ENCODE results near the gene SLCO4A1.

Gene SLCO4A1

DNA sequence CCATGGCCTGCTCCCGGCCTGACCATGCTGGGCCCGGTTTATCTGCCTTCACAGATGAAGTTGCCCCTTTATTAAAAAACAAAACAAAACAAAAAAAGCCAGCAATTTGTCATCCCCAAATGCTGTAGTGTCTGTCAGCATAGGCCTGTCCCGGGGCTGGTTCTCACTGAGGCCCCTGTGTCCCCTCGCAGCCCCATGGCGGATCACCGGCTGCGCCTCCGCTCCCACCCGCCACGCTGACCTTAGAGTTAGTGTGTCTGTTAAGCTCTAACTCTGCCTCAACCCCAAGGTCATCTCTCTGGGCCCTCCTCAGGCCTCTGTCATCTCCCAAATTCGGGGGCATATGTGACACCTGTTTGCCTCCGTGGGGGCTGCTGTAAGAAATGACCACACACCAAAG, 11.1 kb downstream of the SLCO4A1 start:
- DNase-seq (ENCODE audit: low spot score): no peak

DNA sequence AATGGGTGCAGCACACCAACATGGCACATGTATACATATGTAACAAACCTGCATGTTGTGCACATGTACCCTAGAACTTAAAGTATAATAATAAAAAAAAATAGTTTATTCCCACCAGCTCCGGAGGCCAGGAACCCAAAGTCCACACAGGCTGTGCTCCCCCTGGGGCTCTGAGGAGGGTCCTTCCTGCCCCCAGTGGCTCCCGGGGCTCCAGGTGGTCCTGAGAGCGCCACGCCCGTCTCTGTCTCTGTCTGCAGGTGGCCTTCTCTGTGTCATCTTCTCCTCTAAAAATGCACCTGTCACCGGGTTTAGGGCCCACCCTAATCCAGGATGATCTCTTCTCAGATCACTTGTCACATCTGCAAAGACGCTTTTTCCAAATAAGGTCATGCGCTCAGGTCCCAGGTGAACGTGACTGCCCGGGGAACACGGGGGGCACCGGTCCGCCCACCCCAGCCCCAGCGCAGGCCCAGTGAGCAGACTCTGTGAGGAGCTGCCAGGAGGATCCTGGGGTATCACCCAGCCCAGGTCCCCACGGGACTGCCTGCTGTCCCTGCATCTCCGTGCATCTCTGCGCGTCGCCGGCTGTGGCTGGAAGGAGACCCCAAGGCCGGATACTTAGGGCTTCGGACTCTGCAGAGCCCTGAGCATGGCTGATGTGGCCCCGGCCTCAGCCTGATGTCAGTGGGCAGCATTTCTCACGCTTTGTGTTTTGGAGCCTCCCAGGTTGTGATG, 11.8 kb downstream of the SLCO4A1 start:
- DNase-seq (ENCODE audit: low spot score): no peak

DNA sequence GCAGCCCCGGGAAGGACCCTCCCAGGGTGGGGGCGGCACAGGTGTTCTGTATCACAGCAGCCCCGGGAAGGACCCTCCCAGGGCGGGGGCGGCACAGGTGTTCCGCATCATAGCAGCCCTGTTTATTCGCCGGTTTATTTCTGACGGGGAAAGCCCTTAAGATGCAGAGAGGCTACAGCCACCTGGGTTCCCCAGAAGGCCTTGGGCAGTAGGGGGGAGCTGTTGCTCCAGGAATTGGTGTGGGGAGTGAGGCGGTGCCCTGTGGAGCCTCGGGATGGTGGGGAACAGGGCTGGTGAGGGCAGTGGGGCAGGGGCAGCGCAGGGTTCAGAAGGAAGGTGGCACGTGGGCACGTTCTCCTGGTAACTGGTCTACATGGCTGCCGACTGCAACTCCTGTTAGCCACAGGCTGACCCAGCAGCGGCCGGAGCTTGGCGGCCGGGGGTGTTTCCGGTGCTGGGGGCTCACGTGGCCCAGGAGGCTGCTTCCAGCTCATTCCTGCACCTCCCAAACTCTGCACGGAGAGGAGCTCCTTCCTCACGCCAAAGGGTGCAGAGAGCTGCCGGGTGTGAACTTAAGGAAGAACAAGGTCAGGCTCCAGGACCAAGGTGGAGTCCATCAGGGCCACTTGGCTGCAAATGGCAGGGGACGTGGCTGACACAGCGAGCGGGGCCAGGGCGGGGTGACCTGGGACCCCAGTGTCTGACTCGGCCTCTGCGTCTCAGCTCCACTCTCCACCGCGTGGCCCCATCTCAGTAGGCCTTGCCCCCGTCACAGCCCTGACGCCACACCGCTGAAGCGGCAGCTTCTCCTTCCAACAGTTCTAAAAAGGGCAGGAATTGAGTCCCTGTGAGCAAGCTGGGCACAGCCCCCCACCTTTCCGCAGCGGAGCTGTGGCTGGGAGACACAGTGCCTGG, 13.2 kb downstream of the SLCO4A1 start:
- no peak for DNase-seq (ENCODE audit: low spot score)

DNA sequence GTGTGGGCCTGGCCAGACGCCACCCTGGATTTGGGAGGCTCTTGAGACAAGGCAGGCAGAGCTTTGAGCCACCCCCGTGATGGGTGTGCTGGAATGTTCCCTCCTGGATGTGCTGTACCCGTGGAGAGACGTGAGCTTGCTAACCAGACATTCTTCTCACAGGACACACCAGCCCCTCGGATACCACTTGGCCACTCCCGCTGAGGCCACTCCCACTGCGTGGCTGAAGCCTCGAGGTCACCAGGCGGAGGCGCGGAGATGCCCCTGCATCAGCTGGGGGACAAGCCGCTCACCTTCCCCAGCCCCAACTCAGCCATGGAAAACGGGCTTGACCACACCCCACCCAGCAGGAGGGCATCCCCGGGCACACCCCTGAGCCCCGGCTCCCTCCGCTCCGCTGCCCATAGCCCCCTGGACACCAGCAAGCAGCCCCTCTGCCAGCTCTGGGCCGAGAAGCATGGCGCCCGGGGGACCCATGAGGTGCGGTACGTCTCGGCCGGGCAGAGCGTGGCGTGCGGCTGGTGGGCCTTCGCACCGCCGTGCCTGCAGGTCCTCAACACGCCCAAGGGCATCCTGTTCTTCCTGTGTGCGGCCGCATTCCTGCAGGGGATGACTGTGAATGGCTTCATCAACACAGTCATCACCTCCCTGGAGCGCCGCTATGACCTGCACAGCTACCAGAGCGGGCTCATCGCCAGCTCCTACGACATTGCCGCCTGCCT, 14.1 kb downstream of the SLCO4A1 start:
- DNase-seq (ENCODE audit: low spot score): no peak

DNA sequence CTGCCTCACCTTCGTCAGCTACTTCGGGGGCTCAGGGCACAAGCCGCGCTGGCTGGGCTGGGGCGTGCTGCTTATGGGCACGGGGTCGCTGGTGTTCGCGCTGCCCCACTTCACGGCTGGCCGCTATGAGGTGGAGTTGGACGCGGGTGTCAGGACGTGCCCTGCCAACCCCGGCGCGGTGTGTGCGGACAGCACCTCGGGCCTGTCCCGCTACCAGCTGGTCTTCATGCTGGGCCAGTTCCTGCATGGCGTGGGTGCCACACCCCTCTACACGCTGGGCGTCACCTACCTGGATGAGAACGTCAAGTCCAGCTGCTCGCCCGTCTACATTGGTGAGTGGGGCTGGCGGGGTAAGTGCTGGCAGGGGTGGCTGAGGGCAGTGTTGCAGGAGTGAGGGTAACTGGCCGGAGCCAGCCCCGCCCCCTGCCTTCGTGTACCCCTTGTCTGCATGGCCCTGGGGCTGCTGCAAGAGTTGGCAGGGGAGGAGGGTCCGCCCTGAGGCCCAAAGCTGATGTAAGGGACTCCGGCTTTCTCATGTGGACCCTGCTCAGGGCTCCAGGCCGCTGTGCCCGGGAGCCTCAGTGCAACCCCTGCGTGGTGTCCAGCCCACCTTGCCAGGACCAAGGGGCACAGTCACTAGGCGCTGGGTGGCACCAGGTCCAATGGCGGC, 14.8 kb downstream of the SLCO4A1 start:
- no peak for DNase-seq (ENCODE audit: low spot score)

DNA sequence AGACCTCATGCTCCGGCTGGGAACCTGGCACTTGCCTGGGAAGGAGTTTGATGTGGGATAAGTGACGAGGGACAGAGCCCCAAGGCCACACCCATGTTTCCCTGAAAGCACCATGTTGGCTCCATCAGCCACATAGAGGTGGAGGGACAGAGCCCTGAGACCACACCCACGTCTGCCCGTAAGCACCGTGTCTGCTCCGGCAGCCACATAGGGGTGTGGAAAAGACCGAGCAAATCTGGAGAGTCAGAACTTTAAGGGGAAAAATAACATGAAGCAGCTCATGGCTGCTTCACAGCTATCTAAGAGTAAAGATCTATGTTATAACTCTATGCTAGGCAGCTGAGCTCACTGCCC, 15.3 kb downstream of the SLCO4A1 start:
- DNase-seq (ENCODE audit: low spot score): no peak

DNA sequence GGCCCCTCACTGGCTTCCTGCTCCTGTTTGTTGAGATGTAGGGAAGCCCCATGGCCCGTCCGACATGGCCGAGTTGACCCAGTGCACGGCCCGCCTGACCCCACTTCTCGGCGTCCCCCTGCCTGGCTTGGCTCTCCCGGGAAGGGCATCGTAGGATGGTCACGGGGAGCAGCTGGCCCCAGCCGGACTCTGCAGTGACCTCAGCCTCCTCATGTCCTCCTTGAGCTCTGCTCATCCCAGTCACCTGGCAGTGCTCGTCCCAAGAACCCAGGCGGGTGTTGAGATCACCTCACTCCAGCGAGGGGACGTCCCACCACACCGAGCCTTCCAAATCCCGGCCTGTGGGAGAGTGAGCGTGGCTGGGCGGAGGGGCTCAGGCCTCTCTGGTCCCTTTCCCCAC, 15.7 kb downstream of the SLCO4A1 start:
- no peak for DNase-seq (ENCODE audit: low spot score)

DNA sequence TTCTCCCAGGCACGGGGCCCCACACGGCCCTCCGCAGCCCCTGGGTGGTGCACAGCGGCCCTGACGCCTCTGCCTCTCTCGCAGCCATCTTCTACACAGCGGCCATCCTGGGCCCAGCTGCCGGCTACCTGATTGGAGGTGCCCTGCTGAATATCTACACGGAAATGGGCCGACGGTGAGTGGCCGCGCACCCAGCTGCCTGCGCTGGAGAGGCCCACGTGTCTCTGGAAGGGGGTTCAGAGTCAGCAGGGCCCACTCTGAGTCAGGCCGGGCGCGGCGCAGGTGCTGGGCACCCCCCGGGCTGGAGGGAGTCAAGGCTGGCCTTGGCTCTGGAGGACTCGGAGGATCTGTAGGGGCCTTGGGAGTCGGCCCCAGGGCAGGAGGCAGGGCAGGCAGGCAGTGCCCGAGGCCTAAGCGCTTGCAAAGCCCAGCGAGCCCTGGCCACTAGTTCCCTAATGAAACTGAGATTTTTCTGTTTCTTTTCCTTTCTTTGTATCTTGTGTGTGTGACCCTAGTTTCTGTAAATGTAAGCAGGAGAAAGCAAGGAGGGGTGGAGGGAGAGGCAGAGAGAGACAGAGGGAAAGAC, 16.4 kb downstream of the SLCO4A1 start:
- no peak for DNase-seq (ENCODE audit: low spot score)

DNA sequence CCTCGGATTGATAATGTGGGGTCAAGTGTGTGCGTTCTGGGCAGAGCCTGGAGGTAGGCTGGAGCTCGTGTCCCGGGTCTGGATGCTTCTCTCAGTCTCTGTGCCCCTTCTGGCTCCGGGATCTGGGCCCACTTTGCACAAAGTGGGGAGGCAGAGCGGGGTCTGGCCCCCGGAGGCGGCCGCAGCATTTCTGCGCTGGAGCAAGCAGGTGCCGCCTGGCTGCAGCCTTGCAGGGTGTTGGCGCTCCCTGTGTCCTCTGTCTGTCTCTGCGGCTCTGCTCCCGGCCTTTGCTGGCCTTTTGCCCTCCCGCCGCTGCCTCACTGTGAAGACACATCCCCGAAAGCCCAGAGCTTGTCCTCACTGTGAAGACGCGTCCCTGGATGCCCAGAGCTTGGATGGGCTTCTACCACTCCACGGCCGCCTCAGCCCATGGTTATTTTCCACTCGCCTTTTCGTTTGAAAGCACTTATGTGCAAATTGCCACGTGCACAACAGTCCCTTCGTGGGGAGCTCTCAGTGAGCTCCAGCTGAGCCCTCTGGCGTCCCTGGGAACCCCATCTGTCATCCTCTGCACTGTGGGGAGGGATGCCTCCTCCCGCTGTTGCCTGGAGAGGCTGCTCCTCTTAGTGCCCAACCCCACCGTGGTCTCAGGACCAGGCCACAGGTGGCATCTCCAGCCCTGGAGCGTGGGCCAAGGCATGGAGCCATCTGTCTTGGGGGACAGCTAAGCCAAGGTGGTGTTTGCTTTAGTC, 17.4 kb downstream of the SLCO4A1 start:
- DNase-seq (ENCODE audit: low spot score): no peak

DNA sequence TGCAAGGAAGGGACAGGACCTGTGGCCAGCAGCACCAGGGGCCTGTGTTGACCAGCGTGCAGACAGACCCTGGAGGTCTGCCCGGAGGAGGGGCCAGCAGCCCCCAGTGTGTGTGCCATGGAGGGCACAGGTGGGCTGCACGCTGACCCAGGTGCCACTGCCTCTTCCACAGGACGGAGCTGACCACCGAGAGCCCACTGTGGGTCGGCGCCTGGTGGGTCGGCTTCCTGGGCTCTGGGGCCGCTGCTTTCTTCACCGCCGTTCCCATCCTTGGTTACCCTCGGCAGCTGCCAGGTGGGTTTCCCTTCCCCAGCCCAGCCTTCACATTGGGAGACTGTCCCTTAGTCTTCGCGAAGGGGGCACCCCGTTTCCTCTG, 17.9 kb downstream of the SLCO4A1 start:
- DNase-seq (ENCODE audit: low spot score): no peak

DNA sequence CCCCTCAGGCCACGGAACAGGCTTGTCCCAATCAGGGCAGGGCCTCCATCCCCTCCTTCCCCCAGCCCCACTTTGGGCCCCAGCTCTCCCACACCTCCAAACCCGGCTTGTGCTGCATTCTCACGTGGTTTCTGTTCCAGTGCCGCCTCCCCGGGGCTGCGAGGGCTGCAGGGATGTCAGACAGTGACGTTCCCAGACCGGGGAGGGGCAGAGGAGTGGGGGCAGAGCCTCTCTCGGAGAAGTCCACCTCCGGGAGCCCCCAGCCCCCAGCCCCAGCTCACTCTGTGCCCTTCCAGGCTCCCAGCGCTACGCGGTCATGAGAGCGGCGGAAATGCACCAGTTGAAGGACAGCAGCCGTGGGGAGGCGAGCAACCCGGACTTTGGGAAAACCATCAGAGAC, 18.5 kb downstream of the SLCO4A1 start:
- DNase-seq (ENCODE audit: low spot score): no peak

DNA sequence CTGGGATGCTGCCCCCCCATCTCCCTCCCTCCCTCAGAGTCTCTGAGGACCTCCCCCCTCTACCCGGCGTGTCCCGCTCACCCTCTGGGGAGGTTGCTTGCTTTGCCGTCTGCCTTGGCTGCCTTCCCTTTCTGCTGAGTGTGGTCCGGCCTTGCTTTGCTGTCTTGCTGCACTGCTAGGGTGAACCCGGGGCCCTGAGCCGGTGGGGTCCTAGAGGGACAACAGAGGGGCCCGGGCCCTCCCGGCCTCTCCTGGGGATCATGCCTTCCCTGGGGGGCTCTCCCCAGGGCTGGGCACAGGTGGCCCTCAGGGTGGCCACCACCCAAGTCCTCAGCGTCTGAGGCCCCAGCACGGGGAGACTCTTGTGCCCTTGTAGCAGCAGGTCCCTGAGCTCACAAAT, 19.3 kb downstream of the SLCO4A1 start:
- no peak for DNase-seq (ENCODE audit: low spot score)

DNA sequence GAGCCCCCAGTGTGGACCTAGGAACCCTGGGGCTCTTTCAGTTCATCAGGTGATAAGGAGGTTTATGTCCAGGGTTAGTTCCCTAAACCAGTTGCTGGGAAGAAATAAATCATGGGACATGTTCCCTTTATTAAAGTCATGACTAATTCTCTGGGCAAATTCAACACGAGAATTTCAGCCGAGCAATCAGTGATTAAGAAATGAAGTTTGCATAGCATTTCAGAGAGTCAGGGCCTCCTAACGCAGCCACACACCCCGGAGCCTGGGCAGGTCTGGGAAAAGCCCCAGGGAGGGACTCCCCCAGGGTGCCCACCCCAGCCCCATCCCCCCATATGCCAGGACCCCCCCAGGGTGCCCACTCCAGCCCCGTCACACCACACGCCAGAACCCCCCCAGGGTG, 20.1 kb downstream of the SLCO4A1 start:
- no peak for DNase-seq (ENCODE audit: low spot score)

DNA sequence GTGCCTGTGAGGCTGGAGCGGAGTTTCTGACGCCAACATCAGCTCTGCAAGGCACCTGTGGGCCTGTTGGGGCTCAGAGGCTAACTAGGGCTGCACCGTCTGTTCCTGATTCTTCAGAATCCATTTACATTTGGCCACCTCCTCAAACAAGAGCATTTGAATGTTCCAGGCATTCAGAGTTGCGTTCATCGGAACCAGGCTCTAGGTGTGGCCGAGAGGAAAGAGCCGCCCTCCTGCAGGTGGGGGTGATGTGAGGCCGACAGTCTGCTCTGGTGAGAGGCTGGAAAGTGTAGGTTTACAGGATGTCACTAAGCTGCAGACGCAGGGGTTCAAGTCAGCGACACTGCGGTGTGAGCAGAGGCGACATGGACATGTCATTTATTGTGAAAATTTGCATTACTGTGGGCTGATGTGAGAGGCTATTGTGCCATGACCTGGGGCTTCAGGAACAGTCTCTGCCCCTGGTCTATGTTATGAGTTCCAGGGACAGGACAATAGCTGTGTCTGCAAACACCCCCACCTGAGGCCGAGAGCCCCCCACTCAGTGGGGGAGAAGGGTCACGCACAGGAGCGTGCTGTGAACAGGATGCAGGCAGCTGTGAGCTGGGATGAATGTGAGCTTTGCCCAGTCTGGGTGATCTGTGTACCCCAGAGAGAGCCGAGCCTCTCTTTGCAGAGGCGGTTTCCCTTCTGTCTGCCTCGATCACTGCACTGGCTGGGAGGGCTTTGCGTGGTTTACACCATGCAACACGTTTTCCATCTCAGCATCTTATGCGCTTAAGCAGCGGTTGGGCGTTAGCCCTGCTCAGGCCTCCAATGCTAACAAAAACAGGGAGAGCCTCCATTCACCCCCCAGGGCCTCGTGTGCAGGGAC, 21.1 kb downstream of the SLCO4A1 start:
- DNase-seq (ENCODE audit: low spot score): no peak

DNA sequence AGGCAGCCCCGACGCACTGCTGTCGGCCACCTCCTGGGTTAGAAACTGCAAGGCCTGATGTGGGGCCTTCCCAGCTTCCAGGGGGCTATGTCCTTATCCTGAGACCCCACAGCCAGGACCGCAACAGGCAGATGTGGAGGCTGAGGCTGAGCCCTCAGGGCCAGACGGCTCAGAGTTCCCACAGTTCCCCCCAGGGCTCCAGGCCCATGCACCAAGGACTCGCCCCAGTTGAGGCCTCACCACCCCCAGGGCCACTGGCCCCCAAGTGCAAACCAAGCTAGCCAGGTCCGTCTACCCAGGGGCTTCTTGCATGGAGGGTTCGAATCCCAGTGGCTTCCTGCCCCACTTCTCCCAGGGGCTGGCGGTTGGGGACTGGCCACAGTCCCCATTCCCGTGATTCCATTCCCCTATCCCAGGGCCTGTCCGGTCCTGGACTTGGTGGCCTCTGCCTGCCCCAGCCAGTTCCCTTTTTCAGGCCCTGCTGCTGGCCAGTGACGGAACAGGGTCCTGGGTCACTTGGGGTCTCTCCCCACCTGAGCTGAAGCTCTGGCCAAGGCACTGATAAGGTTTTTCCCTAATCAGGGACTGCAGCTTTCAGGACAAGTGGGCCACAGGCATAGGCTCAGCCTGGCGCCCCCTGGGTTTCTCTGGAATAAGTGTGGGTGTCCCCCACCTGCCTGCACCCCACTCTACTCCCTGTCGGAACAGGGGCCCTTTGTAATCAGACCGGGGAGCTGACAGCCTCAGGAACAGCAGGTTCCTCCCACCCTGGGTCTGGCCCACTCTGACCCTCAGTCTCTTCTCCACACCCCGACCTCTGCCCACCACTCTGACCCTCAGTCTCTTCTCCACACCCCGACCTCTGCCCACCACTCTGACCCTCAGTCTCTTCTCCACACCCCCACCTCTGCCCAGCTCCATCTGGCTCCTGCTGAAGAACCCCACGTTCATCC, 22.0 kb downstream of the SLCO4A1 start:
- DNase-seq (ENCODE audit: low spot score): no peak

DNA sequence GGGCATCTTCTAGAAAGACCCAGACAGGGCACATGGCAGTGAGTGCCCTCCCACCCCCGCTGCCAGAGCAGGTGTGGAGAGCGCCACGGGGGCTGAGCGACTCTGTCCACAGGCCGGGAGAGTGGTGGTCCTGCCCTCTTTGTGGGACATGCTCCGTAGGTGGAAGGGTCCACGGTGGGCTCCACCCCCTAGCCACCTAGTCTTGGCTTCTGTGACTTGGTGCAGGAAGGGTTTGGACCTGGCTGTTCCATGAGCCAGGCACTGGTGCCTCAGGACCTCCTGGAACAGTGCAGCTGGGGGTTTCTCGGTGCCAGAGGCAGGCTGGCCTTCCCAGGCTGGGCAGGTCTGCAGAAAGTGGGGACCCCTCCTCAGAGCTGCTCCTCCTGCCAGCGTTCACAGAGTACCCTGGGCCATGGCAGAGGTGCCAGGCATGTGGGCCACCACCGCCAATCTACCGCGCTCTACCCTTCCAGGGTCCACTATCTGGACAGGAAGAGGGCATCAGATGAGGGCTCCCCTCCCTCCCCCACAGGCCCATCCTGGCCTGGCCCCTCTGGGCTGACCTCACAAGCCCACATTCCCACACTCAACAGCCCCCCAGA, 23.0 kb downstream of the SLCO4A1 start:
- no peak for DNase-seq (ENCODE audit: low spot score)

DNA sequence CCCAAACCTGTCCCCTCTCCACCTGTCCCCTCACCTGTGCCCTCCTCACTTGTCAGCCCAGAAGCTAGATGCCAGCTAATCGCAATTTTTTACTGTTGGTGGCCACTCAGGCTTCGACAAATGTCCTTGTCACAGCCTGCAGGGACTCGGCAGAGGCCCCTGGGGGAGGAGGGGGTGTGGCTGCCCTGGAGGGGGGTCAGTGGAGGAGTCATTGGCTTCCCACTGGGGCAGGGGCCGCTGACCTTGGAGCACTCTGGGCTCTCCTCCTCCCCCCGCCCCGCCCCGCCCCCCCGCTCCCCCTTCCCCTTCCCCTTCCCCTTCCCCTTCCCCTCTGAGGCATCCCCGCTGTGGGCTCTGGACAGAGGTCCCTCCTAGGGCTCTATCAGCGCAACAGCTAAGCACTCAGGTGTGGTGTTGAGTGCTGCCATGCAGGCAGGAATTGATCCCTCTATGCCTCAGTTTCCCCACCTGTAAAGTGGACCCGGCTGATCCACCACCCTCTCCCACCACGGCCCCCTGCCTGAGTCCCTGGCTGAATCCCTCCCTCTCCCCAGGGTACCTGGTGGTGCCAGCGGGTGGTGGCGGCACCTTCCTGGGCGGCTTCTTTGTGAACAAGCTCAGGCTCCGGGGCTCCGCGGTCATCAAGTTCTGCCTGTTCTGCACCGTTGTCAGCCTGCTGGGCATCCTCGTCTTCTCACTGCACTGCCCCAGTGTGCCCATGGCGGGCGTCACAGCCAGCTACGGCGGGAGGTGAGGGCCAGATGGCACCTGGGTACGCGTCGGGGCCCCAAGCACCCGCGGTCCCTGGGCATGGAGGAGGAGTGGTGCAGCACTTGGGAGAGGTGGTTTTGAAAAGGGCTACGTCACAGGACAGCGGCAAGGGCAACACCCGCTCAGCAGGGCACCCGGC, 23.8 kb downstream of the SLCO4A1 start:
- DNase-seq (ENCODE audit: low spot score): no peak

Measured in Ammon's horn (tissue), 1 donor.